Stimulated activated CD4-positive, alpha-beta T cell treated with anti-CD3 and anti-CD28 coated beads, TNF-alpha, amount 100 ng/mL, for 1 hour (primary cell): ENCODE measurements around the gene TNIK.

ENCODE experiments used
- DNase-seq, 3 donors: peaks; one replicate each; pipeline ENCODE4 v3.0.0-alpha.2; 2020; ENCODE audit warnings: low read depth in 3 of 3, low spot score in 1 of 3

TNIK gene

DNA sequence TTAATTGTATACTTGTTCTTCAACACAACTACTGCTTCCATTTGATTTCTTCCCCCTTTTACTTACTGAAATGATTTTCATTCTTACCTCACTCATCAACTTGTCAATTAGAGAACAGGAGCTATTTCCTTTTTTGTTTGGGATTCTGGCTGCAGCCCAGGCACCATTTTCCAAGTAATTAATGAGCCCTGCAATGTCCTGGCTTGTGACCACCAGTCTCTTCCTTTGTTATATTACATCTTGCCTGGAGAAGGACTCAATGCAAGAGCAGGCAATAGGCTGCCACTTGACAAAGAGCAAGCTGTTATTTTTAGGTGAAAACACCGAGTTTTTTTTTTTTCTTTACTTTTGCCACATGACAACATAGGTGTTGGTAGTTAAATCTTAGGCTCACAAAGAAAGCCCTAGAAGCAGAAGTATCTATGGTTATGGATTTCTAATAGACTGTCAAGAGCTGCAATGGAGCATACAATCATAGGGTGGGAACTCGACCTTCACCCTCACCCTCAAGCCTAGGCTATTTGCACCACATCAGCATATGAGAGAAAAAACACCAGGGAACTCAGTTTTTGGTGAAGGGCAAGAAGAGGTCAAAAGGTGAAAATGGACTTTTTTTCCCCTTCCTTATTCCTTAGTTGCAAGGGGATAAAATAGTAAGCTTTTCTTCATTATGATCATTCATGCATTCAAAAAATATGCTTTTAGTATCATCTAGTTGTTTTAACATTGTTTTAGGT lies 114.9 kb downstream of the TNIK start:
- DNase-seq: no peak

DNA sequence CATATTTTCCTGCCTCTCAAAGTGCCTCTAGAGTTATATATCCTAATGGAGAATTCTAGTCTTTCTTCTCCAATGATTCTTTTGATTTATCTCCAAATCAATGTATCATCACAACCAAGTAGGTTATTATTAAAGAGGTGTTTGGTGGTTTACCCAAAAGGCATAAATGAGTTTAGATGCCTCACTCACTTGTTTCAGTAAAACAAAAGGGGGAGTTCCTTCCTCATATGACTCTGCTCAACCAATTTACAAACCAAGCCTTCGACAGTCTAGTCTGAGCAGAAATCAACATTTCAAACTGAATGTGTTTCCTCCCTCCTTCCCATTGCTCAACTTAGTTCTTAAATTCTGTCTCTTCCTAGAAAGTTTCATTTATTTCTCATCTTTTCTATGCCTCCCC lies 116.5 kb downstream of the TNIK start:
- DNase-seq: no peak

DNA sequence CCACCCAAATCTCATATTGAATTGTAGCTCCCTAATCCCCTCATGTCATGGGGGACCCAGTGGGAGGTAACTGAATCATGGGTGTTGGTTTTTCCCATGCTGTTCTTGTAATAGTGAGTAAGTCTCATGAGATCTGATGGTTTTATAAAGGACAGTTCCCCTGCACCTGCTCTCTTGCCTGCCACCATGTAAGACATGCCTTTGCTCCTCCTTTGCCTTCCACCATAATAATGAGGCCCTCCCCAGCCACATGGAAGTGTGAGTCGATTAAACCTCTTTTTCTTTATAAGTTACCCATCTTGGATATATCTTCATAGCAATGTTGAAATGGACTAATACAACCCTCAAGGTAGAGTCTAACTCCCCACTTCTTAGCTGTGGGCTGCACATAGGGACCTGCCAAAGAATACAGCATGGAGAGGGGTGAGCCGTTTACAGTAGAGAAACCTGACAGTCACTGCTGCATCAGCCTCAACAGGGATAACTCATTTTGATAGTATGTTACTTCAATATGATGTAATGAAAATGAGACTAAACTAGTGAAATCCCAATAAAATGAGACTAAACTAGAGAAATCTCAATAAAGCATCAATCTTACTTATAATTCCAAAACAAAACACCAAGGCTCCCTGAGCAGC lies 117.3 kb downstream of the TNIK start:
- no peak for DNase-seq

DNA sequence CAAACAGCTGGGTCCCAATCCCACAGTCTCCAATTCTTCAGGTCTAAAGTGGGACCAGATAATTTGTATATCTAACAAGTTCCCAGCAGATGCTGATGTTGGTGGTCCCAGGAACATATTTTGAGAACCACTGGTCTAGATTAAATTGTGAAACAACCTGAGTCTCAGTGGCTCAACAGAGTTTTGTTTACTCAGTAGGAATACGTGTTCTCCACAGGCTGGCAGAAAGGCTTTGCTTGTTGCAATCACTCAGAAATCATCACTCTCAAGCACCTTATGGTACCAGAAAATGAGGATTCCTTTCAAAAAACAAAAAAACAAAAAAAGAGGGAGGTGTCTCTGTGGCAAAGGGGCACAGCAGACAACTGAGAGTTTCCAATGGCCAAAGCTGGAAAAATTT lies 118.0 kb downstream of the TNIK start:
- DNase-seq: no peak

DNA sequence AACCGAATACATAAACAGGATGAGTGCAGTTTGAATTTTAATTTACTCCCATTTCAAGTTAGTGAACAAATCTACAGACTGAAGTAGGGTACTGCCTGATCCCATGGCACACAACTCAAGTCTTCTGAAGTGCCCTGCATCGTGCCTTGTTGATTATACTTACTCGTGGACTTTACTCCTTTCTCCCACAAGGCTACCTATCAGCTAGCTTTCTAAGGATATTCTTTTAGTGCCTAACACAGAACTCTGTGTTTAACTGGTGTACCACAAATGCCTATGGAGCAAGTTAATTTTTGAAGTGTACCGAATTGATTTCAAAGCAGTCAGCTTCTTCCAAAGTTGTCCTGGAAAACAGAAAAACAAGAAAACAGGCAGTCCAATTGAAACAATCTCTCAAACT lies 119.8 kb downstream of the TNIK start:
- no peak for DNase-seq

DNA sequence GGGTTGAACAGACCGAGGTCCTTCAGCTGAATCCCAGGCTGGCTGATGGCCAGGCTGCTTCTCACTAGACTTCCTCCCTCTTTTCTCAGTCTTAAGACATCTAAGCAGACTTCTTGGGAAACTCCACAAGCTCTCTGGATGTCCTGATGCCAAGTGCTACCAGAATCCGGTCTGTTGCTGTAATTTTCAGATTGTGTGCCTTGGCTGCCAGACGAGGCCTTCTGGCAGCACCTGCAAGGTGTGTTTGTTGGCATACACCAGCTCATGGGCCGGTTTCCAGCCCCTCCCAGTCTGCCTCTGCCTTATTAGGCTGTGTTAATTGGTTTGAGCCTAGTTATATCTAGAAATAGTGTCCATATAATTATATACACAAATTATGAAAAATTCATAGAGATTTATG lies 120.6 kb downstream of the TNIK start:
- no peak for DNase-seq

DNA sequence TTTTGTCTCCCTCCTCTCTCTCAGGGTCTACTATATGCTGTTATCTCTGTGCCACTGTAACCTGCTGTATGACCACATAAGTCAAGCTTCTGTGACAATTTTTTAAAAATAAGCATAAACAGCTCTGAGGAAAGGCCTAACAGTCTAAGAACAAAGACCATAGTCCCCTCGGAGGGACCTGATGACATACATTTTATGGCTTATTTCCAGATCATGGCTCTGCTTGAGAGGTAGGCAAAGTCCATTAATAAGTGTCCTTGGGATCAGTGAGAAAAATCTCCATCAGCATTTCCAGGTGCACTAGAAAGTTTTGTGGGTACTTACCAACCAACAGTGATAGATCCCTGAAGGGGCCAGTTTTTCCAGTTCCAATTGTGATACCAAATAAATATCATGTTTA lies 123.8 kb downstream of the TNIK start:
- no peak for DNase-seq

DNA sequence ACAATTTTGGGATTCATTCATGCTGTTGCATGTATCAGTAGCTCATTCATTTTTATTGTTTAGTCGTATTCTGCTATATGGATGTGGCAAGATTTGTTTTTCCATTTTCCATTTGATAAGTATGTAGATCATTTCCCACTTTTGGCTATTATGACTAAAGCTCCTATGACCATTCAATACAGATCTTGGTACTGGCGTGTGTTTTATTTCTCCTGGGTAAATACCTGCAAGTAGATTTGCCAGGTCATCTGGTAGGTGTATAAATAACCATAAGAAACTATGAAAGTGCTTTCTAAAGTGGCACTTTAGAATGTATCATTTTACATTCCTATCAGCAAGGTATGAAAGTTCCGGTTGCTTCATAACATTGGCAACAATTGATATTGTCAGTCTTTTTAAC lies 124.6 kb downstream of the TNIK start:
- no peak for DNase-seq

DNA sequence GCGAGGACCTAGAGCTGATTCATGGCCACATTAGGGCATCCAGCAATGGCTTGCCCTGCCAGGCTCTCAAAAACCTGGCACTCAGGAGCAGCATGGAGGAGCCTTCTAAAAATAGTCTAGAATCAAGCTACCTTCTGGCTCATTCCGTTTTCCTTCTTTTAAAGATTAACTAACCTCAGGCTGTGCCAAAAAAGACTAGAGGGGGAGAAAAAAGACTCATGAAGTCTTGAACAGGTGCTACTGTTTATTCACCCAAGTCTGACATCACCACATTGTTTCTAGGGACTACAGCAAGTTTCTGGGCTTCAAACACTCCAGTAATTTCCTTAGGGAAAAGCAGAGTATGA lies 125.8 kb downstream of the TNIK start:
- DNase-seq: no peak

DNA sequence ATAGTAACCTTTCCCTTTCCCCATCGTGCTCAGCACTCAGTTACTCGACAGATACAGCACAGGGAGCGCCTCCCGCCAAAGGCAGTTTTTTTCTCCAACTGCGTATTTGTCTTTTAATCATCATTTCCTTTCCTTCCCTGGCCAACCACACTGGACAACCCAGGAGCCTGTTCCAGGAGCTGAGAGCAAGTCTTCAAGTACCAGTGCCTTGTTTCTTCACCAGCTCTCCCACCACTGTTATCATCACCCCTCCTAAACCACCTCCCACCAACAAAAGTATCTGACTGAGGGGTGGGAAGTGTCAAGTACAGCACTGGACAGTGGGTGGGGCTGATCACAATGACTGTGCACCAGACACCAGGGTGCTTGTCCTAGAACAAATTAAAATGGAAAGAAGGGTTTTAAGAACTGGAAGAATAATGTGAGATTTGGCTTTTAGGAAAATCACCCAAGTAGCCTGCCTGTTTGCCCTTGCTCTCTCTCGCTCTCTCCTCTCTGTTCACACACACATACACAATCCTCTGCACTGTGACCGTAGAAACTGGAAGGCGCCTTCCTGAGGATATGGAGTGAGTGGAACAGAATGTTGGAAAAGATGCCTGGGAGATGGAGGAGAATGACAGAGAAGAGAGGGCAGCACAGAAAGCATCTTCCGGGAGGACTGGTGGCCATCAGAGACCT lies 126.3 kb downstream of the TNIK start:
- DNase-seq: no peak

DNA sequence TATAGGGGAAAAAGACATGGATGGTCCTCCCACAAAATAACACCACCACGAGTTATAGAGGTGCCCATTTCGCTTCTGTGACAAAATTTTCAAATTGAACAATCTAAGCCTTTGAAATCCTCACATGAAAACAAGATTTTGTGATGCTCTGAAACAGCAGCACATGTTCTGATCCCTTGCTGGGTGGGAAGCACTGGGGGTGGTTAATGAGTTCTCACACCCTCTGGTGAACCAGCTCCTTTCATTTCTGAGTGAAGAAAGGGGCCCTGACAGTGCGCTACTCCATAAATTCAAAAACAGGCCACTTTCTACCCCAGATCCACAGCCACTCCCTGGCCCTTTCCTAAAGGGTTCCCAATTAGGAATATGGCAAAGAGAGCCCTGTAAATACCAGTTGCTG lies 129.3 kb downstream of the TNIK start:
- no peak for DNase-seq

DNA sequence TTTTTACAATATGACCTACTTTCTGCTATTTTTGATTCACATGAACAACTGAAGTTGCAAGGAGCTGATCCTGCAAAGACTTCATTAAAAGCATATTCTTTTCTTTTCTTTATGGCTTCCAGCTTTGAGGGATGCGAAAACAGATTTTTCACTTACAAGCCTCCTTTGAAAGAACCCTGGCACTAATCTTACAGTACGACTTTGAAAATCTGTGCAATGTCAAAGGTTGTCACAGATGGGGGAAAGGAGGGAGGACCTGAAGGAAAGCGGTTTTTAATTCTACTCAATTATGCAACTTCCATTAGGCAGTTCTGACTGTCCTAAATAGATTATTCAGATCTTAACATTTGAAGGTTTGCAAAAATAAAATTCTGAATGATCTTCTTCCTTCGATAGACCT lies 130.5 kb downstream of the TNIK start:
- DNase-seq: no peak

DNA sequence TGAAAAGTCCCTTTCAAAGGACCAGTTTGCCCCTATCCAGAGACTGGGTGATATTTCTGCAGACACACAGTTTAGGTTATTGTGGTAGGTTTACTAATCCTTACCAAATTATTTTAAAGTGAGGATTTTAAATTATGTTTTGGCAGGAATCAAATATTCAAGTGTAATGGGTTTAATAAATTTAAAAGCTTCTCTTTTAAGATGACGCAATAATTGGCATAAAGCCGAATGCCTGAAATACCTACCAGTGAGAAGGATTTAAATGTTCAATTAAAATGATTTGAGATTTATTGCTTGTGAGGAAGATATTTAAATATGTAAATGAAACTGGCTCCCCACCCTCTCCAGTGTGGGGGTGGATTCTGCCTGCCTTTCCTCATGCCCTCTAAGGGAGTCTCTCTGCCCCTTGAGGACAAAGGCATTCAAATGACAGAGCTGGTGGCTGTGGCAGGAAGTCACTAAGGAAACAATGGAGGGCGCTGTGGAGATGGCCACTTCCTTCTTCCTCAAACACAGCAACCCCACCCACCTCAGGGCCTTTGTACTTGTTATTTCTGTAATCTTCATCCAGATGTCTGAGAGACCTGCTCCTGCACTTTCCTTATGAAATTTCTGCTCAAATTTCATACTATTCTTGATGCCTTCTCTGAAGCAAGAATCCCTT lies 131.7 kb downstream of the TNIK start:
- DNase-seq: no peak

DNA sequence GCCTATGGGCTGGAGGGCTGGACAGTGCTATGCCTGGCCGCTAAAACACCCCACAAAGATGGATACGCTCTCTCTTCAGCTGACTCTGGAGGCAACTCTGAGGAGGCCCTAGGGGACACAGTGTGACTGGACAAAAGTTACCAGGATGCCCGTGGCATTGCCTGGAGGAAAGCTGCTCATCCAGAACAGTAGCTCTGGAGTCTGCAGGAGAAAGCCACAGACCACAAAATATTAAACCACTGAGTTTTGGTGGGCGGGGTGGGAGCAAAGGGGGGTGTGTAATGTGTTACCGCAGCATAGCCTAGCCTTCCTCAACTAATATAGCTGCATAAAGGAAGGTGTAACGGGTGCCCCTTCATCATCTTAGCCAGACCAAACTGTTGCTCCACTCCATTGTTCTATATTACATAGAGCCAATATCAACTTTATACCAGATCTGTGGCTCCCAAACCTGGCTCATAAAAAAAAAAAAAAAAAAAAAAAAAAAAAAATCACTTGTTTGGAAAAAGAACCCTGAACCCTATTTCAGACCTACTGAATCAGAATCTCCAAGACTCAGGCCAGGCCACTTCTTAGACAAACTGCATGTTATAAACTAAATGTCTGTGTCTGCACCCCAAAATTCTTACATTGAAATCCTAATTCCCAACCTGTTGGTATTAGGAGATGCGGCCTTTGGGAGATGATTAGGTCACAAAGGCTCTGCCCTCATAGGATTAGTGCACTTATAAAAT lies 132.6 kb downstream of the TNIK start:
- DNase-seq: no peak

DNA sequence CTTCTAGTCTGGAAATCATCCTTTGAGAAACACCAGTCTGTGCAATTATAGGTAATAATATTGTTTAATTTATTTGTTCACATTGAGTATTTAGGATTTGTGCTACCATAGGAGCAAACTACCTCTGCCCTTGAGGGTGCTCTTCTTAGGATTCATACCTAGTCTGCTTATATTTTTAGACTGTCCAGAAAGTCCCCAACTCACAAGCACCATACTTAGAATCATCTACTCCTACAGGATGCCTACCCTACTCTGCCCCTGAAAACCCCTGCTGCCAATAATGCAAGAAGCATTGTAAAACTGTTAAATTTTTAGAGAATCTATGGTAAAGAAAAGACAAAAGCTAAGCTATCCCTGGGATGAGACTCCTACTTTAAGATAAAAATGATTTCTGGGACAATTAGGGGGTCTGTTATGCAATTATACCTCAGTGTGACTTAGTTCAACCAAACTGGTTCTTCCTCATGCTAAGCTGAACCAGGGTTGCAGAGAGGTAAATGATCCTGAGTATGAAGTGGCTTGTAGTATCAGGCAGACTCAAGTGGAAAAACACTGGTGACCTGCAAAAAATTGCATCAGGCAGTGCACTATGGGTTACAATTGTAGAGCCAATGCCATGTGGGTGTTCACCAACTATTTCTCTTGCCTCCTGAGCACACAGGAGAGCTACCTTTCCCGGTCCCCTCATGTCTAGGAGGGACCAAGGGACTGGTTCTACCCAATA lies 133.3 kb downstream of the TNIK start:
- no peak for DNase-seq

DNA sequence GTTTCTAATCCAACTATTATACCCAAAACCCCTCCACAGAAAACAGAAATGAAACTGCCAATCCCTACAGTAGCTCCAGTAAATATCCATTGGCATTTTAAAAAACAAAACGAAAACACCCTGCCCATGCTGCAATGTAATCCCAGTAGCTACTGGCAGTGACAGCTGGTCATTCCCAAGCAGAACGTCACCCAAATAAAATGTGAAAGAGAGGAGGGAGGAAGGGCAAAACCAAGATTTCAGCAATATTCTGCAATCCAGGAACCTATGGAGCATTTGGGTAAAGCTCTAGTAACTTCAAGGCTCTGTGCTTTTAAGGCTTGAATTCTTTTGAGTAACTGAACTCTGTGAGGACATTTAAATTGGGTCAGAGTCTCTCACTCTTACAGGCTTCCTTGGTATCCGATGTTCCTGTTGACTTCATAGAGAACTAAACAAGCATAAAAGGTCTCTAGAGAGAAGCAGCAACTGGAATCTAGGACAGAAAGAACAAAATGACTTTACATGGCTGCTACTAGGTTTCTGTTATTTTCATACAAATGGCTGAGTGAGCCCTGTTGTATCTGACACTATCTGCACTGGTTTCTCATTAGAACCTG lies 136.2 kb downstream of the TNIK start:
- no peak for DNase-seq

DNA sequence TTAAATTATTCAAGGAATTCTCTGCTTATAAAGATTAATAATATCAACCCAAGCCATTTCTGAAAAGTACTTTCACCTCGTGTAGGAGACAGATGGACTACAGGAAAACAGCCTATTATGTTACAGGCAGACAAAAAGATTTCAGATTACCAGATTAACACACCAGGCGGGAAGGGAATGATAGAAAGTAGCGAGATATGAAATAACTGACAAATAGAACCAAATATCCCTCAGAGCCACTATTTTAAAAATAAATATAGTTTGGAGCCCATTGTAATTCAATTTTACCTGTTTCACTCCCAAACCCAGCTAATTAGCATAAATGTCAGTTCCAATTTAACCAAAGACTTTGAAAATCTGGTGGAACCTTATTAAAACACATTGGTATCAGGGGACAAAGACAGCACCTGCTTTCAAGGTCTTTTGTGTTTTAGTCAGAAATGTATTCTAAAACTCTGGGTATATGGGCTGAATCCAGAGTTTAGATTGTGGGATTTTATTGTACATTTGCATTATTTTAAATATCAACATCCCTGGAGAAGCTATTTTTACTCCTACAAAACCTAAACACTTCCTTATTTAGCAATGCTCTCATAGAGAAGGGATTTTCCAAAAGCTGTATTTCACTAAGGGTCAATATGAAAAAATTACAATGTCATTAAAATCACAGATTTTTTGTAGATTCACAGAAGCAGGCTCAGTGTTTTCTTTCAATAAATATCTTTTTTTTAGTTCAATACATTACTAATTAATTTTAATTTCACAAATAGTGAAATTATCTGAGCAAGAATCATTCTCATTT lies 138.4 kb downstream of the TNIK start:
- no peak for DNase-seq

DNA sequence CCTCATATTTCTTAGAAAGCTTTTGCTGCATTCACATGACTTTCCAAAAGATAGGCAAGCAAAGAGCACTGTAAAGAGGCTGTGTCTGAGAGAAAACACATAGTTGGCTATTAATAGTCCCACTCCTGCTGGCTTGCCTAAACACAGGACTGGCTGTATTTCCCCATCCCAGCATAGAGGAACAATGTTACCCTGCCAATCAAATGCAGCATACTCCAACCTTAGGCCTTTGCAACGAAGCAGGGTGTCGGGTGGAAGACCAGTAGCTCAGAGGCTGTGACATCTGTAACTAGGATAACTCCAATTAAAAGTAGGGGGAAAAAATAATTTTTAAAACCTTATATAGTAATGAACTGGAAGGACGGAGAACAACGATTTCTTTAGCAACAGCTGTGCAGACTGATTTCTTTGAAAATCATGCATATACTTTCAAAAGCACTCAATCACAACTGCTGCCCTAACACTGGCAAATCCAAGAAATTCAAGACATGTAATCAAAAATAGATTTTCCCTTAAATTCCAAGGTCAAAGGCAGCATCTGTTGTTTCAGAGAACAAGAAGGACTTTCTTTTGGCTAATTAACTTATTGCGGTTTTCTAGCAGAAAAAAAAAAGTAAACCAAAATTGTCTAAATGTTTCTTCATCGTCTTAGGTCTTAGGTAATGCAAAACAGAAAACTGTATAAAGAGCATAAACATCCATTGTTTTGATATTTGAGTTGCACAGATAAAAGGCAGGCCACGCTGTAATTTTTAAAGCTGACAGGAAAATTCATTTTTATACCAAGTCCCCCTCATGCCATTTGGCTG lies 139.3 kb downstream of the TNIK start:
- DNase-seq: no peak

DNA sequence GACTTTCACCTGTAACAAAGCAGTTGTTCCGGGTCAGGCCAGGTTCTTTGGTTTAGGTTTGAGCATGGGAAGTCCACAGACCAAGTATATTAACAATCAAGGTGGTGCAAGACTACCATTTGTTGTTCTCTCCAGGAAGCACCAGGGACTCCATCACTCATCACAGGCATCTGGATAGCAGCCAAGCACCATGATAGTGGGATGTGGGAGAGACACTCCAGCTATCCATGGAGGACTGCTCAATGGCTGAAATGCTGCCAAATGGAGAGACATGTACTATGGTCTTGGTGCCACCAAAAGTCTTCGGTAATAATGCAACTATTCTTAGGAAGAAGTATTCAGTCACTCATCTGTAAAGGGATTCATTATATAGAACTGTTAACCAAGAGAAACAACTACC lies 143.0 kb downstream of the TNIK start:
- no peak for DNase-seq
